ENCODE measurements around the gene ANO1.

DNA sequence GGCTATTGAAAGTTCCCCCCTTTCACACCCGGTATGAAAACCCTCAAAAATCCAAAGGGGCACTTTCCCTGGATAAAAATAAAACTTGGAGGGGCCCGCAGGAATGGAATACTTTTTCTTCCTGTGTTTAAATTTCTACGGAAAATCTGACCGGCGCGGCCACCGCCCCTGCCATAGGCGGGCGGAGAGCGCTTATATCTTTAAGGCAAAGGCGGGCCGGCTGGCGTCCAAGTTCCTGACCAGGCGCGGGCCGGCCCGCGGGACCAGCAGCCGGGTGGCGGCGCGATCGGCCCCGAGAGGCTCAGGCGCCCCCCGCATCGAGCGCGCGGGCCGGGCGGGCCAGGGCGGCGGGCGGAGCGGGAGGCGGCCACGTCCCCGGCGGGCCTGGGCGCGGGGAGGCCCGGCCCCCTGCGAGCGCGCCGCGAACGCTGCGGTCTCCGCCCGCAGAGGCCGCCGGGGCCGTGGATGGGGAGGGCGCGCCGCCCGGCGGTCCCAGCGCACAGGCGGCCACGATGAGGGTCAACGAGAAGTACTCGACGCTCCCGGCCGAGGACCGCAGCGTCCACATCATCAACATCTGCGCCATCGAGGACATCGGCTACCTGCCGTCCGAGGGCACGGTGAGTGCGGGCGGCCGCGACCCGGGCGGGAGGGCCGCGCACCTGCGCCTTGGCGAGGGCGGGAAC, at the start of gene ANO1:
- TF ChIP-seq, protein P1, sequence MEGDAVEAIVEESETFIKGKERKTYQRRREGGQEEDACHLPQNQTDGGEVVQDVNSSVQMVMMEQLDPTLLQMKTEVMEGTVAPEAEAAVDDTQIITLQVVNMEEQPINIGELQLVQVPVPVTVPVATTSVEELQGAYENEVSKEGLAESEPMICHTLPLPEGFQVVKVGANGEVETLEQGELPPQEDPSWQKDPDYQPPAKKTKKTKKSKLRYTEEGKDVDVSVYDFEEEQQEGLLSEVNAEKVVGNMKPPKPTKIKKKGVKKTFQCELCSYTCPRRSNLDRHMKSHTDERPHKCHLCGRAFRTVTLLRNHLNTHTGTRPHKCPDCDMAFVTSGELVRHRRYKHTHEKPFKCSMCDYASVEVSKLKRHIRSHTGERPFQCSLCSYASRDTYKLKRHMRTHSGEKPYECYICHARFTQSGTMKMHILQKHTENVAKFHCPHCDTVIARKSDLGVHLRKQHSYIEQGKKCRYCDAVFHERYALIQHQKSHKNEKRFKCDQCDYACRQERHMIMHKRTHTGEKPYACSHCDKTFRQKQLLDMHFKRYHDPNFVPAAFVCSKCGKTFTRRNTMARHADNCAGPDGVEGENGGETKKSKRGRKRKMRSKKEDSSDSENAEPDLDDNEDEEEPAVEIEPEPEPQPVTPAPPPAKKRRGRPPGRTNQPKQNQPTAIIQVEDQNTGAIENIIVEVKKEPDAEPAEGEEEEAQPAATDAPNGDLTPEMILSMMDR (IDR thresholded peaks at IDR 0.05; ENCODE audit: low read length) = no peak
- no peak for TF ChIP-seq EZH2 (IDR thresholded peaks at IDR 0.05; ENCODE audit: borderline replicate concordance, low read length)
